Erythroblast (primary cell): Measurements from ENCODE around the gene BASP1.

ENCODE experiments used
- GATA1 ChIP-seq: IDR thresholded peaks from 2 replicates; pipeline ENCODE4 v1.6.1; 2011; ENCODE audit warnings: low read depth, mild to moderate bottlenecking, control low read depth, low read length, moderate library complexity
- POLR2A ChIP-seq: IDR thresholded peaks from 2 replicates; pipeline ENCODE4 v1.6.1; 2011; ENCODE audit warnings: mild to moderate bottlenecking, low read length

DNA sequence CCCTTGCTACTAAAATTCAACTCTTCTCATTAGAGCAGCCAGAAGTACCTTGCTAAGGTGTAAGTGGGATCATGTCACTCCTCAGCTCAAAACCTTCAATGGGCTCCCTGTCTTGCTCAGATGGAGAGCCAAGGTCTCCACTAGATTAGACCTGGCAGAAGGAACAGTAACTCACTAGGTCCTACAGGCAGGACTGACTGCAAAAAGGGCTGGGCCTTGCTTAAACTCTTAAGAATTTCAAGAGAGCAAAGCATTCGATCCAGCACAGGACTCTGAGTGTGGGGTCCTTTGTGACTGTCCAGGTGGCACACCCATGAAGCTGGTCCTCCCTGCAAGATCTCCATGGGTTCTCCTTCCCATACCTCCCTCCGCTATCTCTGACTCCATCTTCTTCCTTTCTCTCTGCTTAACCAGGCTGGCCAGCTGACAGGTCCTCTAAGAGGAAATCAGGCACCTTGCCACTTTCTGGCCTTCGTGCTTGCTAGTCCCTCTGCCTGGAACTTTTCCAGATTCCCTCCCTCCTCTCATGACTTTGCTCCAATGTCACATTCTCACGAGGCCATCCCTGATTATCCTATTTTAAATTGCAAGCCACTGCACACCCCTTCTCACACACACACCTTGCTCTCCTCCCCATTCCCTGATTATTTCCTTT lies 70.2 kb downstream of the BASP1 start:
- no peak for TF ChIP-seq POLR2A
- TF ChIP-seq GATA1, result no peak
